SJCRH30 (cell line): ENCODE measurements around the gene SH3D19. TPM values are rescaled to one million over a fixed set of nuclear protein-coding genes. Genes with fewer than 3 reads are reported as not detected.

Experiments
- DNase-seq, 2 experiments: peaks; one replicate each; pipeline ENCODE4 v3.0.0-alpha.2; 2015 to 2020
- H3K27ac ChIP-seq: fragments of 250-450 bp; sonication (Bioruptor Pico); 2 replicates; pipeline ENCODE4 v1.5.1; 2020; ENCODE audit warnings: mild to moderate bottlenecking, moderate library complexity
- H3K27me3 ChIP-seq: fragments of 250-450 bp; sonication (Bioruptor Pico); 2 replicates; pipeline ENCODE4 v1.5.1; 2020; ENCODE audit warnings: mild to moderate bottlenecking, moderate library complexity
- H3K36me3 ChIP-seq: fragments of 250-450 bp; sonication (Bioruptor Pico); 2 replicates; pipeline ENCODE4 v1.5.1; 2020; ENCODE audit warnings: mild to moderate bottlenecking, moderate library complexity
- H3K4me1 ChIP-seq: fragments of 250-450 bp; sonication (Bioruptor Pico); 2 replicates; pipeline ENCODE4 v1.5.1; 2020; ENCODE audit warnings: mild to moderate bottlenecking, moderate library complexity
- H3K4me3 ChIP-seq: fragments of 250-450 bp; sonication (Bioruptor Pico); 2 replicates; pipeline ENCODE4 v1.5.1; 2020; ENCODE audit warnings: mild to moderate bottlenecking, moderate library complexity
- H3K9me3 ChIP-seq: fragments of 250-450 bp; sonication (Bioruptor Pico); replicated peaks from 2 replicates; pipeline ENCODE4 v1.5.1; 2020; ENCODE audit warnings: mild to moderate bottlenecking, moderate library complexity
- total RNA-seq: library from RNA; depleted of rRNA; stranded (reverse); fragments of >200 nt; shearing (Covaris generic); gene quantifications from 2 replicates; pipeline ENCODE4 v1.2.3, GENCODE V29; 2014

SH3D19 gene
- total RNA-seq, 1 experiment from 2014 or later = 4.7 TPM

DNA sequence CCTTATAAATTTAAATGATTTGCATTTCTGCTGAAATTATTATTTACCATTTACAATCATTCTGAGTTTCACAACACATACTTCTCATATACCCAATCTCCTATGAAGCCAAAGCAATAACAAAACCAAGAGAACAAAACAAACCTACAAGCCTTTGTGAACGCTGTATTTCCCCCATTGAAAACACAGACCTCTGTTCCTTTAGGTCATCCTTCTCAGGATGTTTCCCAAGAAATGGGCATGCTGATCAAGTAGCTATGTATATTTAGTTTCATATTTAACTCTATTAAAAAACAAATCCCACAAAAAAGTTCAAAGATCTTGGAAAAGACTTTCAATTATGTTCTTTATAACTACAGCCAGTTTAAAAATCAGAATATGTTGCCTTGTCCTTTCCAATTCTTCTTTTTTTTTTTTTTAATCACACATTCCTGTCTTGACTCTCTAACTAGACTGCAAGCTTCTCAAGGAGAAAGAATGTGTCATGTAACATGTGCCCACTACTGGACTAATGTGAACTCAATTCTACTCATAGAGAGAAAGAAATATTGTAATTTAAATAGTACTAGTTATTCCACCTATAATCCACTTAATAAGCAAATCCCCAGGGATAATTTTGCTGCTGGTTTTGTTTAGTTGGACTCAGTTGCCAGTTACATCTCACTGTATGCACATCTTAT is 132.7 kb downstream of the SH3D19 start:
- H3K4me3 ChIP-seq = no peak overlapping the region
- H3K36me3 ChIP-seq = no peaks in the 10 kb centered on the region
- no peaks in the 10 kb centered on the region for H3K27me3 ChIP-seq
- no peak for DNase-seq
- H3K27ac ChIP-seq = no peak overlapping the region
- H3K9me3 ChIP-seq = no peaks in the 10 kb centered on the region
- H3K4me1 ChIP-seq = no peaks in the 10 kb centered on the region

DNA sequence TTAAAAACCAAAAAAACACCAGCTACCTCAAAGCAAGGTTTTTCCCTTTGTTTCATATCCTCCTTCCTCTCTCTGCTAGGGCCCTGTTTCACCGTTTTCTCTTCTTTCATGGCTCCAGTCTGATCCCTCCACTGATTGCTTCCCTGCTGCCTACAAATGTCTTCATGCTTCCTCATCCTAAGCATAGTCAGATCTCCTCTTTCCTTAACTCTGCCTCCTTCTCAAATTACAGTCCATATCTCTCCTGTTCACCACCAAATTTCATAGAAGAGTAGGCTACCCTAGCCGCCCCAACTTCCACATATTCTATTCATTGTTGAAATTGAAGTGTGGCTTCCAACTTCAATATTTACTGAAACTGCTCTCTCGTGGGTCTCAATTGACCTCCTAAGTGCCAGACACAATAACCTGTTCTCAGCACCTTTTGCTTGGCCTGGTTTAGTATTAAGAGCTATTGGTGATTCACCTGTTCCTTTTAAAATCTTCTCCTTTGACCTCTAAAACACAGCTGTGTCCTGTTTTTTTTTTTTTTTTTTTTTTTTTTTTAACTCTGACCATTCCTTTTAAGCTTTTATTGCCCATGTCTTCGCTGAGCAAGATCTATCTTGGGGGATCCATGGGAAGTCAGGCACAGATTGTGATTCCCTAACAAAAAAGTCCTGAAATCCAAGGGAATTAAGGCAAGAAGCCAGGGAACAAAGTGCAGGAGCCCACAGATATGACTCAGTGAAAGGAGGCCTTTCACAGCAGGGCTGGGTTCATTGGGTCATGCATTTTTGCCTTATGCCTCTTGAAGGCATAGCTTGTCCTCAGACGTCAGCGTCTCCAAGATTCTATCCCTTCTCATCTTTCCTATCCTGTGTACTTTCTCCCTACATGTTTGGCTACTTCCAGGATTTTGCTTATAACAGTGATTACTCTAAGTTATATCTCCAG is 140.6 kb downstream of the SH3D19 start:
- H3K27me3 ChIP-seq = no peaks in the 10 kb centered on the region
- no peak overlapping the region for H3K4me3 ChIP-seq
- H3K27ac ChIP-seq = no peak overlapping the region
- no peaks in the 10 kb centered on the region for H3K36me3 ChIP-seq
- H3K4me1 ChIP-seq = no peaks in the 10 kb centered on the region
- no peak for DNase-seq
- H3K9me3 ChIP-seq = no peaks in the 10 kb centered on the region

DNA sequence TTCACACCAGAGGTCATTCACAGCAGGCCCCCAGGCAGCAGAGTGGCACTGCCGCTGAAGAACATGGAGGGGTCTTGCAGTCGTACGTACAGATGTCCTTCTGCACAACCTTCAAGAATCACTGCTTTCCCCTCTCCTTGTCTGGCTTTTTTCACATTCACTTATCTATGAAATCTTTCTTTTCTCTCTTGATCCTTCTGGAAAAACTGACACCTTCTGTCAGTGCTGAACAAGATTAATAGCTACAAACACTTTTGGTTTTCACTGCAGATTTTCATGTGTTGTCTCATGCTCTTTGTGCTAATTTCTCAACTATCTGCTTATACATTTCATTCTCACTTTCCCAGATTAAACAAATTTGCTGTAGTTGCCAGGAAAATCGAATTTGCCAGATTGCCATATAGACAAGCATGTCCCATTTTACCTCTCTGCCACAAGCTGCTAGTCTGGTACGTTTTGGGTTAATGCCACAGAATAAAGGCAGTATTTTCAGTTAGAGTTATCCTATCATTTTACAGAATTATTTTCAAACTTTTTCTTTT is 142.9 kb downstream of the SH3D19 start:
- Histone ChIP-seq H3K27ac (no peak overlapping the region), H3K4me1 (no peaks in the 10 kb centered on the region), H3K27me3 (no peaks in the 10 kb centered on the region), H3K9me3 (no peaks in the 10 kb centered on the region), H3K36me3 (no peaks in the 10 kb centered on the region), H3K4me3 (no peak overlapping the region)
- DNase-seq = no peak

DNA sequence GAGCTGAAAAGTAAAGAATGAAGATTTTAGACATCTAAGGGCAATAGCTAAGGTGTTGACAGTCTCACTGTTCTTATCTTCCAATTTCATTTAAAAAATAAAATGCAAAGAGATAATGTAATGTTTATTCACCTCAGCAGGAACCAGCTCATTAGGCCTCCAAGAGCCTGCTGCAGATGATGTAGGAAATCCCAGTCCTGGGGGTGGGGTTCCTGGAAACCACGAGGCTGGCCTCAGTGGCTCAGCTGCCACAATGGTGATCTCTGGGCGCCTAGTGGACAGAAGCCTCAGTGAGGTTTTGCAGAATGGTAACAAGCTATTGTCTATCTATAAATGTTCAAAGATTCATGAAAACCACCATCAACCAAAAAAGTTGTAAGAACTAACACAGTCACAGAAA is 148.7 kb downstream of the SH3D19 start:
- H3K9me3 ChIP-seq = no peaks in the 10 kb centered on the region
- no peak overlapping the region for H3K27ac ChIP-seq
- H3K27me3 ChIP-seq = no peaks in the 10 kb centered on the region
- H3K36me3 ChIP-seq = no peaks in the 10 kb centered on the region
- H3K4me3 ChIP-seq = no peak overlapping the region
- no peak for DNase-seq
- H3K4me1 ChIP-seq = no peaks in the 10 kb centered on the region

DNA sequence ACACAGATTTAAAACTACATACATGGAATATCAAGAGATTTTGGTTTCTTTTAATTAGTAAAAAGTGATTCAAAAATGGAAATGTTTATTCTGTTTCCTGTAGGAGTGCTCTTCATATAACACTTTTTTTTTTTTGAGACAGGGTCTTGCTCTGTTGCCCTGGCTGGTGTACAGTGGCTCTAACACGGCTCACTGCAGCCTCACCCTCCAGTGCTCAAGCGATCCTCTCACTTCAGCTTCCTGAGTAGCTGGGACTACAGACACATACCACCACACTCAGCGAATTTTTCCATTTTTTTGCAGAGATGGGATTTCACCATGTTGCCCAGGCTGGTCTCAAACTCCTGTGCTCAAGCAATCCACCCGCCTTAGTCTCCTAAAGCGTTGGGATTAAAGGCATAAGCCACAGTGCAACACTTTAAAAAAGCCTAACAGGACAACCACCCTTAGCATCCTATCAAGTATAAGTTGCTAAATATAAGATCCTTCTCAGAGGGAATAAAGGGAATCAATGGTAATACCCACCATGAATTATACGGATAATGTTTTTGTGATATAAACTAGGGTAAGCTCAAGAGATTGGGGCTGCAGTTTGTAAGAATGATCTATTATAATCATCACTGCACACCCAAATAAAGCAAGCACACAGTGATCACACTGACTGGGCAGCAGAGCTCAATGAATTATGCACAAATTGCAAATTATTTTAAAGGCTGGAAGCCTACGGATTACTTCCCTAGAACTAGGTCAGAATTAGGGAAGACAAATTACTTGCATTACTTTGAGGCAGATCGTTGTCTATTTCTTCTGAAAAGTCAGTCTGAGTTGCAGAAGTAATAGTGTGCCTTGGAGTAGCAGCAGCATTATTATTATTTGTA is 149.4 kb downstream of the SH3D19 start:
- H3K27ac ChIP-seq = no peak overlapping the region
- no peaks in the 10 kb centered on the region for H3K36me3 ChIP-seq
- H3K27me3 ChIP-seq = no peaks in the 10 kb centered on the region
- H3K9me3 ChIP-seq = no peaks in the 10 kb centered on the region
- H3K4me3 ChIP-seq = no peak overlapping the region
- DNase-seq = no peak
- H3K4me1 ChIP-seq = no peaks in the 10 kb centered on the region

DNA sequence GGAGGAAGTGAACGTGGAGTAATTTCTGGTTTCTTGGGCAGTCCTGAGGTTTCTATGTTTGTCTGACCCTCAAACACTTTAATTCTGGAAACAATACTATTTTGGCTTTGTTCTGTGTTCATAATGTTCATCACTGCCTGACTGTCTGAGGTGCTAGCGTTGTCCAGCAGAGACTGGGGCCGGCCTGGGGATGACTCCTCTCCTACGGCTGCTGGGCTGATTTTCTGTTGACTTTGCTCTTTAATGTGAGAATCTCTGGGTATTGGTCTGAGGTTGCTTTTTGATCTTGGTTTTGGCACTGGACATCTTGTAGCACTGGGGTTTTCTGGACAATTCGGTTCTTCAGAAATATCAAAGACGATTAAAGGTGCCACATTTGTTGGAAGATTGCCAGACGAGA is 150.2 kb downstream of the SH3D19 start:
- H3K4me3 ChIP-seq = no peak overlapping the region
- no peaks in the 10 kb centered on the region for H3K36me3 ChIP-seq
- H3K4me1 ChIP-seq = no peaks in the 10 kb centered on the region
- H3K9me3 ChIP-seq = no peaks in the 10 kb centered on the region
- no peak for DNase-seq
- H3K27ac ChIP-seq = no peak overlapping the region
- H3K27me3 ChIP-seq = no peaks in the 10 kb centered on the region

DNA sequence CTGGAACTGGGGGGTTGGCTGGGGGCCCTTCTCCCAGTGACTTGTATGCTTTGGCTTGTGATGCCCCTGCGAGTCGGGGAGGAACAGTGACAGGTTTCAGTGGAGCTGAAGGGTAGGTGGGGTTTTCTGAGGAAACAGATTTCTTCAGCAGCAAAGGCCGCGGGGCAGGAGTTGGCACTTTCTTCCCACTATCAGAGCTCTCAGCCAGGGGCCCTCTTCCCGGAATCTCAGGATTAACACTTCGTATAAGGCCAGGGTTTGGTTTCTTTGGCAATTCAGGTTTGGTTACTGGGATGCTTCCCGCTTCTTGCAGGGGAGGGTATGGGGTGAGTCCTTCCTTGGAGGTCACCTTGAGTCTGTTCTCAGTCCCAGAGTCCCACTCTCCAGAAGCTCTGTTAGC is 150.6 kb downstream of the SH3D19 start:
- Histone ChIP-seq H3K9me3 (no peaks in the 10 kb centered on the region), H3K27me3 (no peaks in the 10 kb centered on the region), H3K27ac (no peak overlapping the region), H3K4me1 (peaks cover under 1% of the 10 kb centered on the region; the same call in 1 of the 2 replicates), H3K4me3 (no peak overlapping the region), H3K36me3 (no peaks in the 10 kb centered on the region)
- DNase-seq = no peak

DNA sequence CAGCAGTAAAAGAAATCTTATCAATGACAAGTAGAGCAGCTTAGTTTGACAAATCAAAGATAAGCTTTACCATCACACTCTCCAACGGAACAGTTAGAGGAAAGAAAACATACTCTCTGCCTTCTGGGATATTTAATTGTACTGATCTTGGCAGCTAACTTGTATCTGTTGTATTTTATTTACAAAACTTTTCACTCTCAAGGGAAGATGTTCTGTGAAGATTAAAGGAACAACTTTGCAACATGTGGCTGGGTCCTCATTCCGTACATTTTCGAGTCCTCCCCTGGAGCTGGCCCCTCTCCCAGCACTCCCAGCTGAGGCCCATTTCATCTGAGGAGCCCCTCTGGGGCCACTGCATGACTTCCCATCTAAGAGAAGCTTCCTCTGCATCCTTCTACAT is 151.5 kb downstream of the SH3D19 start:
- no peak overlapping the region for H3K27ac ChIP-seq
- H3K27me3 ChIP-seq = no peaks in the 10 kb centered on the region
- H3K4me3 ChIP-seq = no peak overlapping the region
- no peaks in the 10 kb centered on the region for H3K9me3 ChIP-seq
- no peak for DNase-seq
- H3K36me3 ChIP-seq = no peaks in the 10 kb centered on the region
- peaks cover 6% of the 10 kb centered on the region for H3K4me1 ChIP-seq

DNA sequence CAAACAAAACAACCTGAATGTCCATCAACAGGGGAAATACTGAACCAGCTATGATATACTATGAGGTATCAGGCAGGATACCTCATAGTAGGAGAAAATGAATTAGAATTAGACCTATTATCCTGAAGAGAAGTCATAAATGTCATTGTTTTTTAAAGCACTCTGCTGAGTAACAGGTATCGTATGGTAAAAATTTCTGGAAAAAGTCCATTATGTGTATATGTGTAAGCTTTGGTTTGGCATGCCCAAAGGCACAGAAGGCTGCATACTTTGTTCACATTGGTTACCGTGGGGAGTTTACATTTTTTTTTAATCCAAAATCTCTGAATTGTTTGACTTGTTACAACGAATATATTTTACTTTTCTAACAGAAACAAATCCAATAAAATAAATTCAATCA is 155.5 kb downstream of the SH3D19 start:
- Histone ChIP-seq H3K27ac (no peak overlapping the region; the same call in 1 of the 2 replicates), H3K36me3 (no peaks in the 10 kb centered on the region), H3K4me3 (no peak overlapping the region), H3K4me1 (peaks cover 15% of the 10 kb centered on the region), H3K9me3 (no peaks in the 10 kb centered on the region), H3K27me3 (no peaks in the 10 kb centered on the region)
- DNase-seq = no peak

DNA sequence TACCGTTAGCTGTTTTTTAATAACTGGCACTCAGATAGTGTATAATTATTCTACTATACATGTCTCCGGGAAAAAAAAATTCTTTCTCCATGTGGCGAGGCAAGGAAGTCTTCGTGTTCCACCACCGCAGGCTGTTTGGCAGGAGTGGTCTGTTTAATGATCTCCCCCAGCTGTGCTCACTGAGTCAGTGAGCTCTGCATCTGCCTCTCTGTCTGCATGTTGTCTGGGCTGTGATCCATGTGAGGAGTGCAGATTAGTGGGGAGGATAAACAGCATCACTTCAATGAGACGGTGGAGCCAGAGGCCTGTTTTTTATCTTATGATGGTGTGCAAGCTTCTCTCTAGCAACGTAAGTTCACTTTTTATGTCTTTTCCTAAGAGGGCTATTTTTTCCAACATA is 156.2 kb downstream of the SH3D19 start:
- Histone ChIP-seq H3K27me3 (no peaks in the 10 kb centered on the region), H3K4me3 (no peak overlapping the region), H3K9me3 (no peaks in the 10 kb centered on the region), H3K36me3 (no peaks in the 10 kb centered on the region), H3K4me1 (peaks cover 15% of the 10 kb centered on the region), H3K27ac (peak overlapping the region; percentile 23)
- DNase-seq = peak; percentile 75 to 85

DNA sequence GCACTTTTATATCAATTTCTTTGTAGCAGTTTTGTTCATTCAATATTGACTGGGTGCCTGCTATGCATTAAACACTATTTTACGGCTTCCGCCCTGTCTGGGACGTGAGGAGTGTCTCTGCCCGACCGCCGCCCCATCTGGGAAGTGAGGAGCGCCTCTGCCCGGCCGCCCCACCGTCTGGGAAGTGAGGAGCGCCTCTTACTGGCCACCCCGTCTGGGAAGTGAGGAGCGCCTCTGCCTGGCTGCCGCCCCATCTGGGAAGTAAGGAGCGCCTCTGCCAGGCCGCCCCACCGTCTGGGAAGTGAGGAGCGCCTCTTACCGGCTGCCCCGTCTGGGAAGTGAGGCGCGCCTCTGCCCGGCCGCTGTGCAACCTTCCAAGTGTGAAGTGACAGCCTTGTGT is 157.8 kb downstream of the SH3D19 start:
- H3K27ac ChIP-seq = no peak overlapping the region
- H3K4me1 ChIP-seq = peaks cover 15% of the 10 kb centered on the region
- no peaks in the 10 kb centered on the region for H3K27me3 ChIP-seq
- no peak overlapping the region for H3K4me3 ChIP-seq
- no peaks in the 10 kb centered on the region for H3K9me3 ChIP-seq
- DNase-seq = no peak
- no peaks in the 10 kb centered on the region for H3K36me3 ChIP-seq

DNA sequence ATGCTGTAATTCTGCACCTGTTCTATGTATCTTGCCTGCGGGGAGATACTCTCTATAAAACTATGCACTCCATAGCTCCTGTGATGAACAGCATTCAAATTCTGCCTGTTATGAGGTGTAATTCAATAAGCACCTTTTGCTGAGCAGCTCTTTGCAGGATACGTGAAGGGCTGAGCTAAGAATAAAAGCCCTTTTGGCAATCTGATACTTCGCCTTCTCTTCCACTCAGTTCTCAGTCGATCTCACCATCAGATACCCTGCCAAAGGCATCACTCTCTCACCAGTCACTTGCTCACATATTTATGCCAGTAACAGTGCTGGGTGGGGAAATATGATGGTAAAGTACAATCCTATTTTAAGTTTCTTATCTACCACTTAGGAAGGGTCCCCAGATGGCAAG is 158.8 kb downstream of the SH3D19 start:
- Histone ChIP-seq H3K27ac (no peak overlapping the region), H3K4me3 (no peak overlapping the region)

DNA sequence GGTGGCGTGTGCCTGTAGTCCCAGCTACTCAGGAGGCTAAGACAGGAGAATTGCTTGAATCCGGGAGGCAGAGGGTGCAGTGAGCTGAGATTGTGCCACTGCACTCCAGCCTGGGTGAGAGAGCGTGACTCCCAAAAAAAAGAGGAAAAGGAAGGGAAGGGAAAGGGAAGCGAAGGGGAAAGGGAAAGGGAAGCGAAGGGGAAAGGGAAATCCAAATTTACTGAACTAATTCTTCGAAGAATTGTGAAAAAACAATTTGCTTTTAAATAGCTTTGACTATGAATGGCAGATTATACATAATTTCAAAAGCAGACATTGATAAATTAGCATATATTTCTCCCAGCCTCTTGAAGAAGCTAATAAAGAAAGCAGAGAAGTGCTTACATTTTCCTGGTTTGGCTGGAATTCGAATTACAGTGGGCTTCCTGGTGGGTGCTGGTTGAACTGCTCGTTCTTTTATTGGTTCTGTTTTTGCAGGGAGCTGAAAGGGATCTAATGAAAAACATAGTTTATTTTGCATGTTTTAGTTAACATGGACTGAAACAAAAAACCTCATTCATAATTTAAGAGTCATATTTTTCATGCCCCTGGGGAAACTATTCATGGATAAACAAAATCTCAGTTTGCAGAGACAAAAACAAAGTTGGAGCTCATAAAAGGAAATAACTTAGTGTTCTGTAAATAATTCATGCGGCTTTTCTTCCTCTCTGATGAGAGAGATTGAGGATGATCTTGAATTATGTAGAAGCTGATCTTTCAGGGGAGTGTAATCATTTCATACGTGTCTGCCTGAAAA is 160.0 kb downstream of the SH3D19 start:
- peak in 1 of 2 experiments; percentile 12 for DNase-seq
- no peaks in the 10 kb centered on the region for H3K9me3 ChIP-seq
- H3K4me3 ChIP-seq = no peak overlapping the region
- H3K27me3 ChIP-seq = no peaks in the 10 kb centered on the region
- no peaks in the 10 kb centered on the region for H3K36me3 ChIP-seq
- no peak overlapping the region for H3K27ac ChIP-seq
- H3K4me1 ChIP-seq = peaks cover 15% of the 10 kb centered on the region

More for the DNA sequence above, 158.8 kb downstream of the SH3D19 start:
- no peaks in the 10 kb centered on the region for H3K27me3 ChIP-seq
- H3K9me3 ChIP-seq = no peaks in the 10 kb centered on the region
- no peaks in the 10 kb centered on the region for H3K36me3 ChIP-seq
- DNase-seq = peak; percentile 4 to 57
- peaks cover 15% of the 10 kb centered on the region for H3K4me1 ChIP-seq

DNA sequence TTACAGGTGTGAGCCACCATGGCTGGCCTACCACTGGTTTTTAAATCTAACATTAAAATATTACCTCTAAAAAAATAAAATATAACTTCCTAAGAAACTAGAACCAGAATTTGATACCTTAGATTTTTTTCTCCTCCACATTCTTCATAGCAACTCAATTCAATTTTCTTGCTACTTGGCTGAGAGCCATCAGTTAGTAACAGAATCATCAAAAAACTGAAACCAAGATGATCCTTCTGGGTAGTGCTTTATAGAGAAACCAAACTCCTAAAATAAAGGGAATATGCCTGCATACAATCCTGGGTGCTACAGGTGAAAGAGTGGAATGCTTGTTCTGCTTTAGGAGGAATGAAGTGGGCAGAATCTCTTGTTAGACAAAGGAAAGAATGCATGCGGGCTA is 161.6 kb downstream of the SH3D19 start:
- H3K36me3 ChIP-seq = no peaks in the 10 kb centered on the region
- H3K4me1 ChIP-seq = peaks cover 9% of the 10 kb centered on the region
- H3K27me3 ChIP-seq = no peaks in the 10 kb centered on the region
- H3K4me3 ChIP-seq = no peak overlapping the region
- H3K27ac ChIP-seq = no peak overlapping the region
- no peak for DNase-seq
- no peaks in the 10 kb centered on the region for H3K9me3 ChIP-seq
